ENCODE data around the gene GPR22. TPM values are rescaled to one million over a fixed set of nuclear protein-coding genes. Genes with fewer than 3 reads are reported as not detected.

Gene GPR22, protein sequence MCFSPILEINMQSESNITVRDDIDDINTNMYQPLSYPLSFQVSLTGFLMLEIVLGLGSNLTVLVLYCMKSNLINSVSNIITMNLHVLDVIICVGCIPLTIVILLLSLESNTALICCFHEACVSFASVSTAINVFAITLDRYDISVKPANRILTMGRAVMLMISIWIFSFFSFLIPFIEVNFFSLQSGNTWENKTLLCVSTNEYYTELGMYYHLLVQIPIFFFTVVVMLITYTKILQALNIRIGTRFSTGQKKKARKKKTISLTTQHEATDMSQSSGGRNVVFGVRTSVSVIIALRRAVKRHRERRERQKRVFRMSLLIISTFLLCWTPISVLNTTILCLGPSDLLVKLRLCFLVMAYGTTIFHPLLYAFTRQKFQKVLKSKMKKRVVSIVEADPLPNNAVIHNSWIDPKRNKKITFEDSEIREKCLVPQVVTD
- not detected for total RNA-seq

DNA sequence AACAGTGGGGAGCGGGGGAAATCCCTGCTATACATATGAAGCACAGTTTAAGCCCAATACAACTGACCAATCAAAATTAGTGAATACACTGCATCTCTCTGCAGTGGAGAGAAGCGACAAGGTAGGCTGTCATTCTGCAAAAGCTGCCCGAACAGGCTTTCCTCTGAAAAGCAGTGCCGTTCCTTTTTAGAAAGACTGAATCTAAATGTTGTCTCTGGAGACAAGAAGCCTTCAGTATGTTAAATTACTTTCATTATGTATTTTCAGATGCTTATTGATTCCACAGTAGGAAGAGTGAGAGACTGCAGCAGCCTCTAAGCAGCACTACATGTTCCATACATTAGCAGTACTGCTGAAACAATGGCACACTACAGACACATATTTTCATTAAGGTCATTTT lies at the start of gene GPR22:
Gene GPR22, plus strand, starts transcription at position 129 of the 400 bp plus-strand sequence. CDS start 4,004 bp downstream, outside the sequence.
- intact Hi-C loops (cut with DNase I), result loop anchor here (10.0 kb wide), 1 partner anchor 255 kb away; no protein-coding TSS in a partner anchor
- H3K27me3 ChIP-seq, result no peaks in the 10 kb centered on the region
- H3K4me3 ChIP-seq, result no peak within 1 kb of the TSS
- H3K4me1 ChIP-seq, result no peaks in the 10 kb centered on the region
- TF ChIP-seq, protein P1, sequence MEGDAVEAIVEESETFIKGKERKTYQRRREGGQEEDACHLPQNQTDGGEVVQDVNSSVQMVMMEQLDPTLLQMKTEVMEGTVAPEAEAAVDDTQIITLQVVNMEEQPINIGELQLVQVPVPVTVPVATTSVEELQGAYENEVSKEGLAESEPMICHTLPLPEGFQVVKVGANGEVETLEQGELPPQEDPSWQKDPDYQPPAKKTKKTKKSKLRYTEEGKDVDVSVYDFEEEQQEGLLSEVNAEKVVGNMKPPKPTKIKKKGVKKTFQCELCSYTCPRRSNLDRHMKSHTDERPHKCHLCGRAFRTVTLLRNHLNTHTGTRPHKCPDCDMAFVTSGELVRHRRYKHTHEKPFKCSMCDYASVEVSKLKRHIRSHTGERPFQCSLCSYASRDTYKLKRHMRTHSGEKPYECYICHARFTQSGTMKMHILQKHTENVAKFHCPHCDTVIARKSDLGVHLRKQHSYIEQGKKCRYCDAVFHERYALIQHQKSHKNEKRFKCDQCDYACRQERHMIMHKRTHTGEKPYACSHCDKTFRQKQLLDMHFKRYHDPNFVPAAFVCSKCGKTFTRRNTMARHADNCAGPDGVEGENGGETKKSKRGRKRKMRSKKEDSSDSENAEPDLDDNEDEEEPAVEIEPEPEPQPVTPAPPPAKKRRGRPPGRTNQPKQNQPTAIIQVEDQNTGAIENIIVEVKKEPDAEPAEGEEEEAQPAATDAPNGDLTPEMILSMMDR (IDR thresholded peaks at IDR 0.05), result no peak
- no peak for TF ChIP-seq POLR2A (IDR thresholded peaks at IDR 0.05)
- WGBS, 2 donors, result 82 to 92% methylated on average over 4 of the region's 4 CpGs
- no peaks in the 10 kb centered on the region for H3K36me3 ChIP-seq (replicated peaks in 1 of 2; ENCODE audit: insufficient read depth in 1 of 2, low read depth in 2 of 2)
- ATAC-seq (no peak), DNase-seq (no peak)
- H3K9me3 ChIP-seq, result no peaks in the 10 kb centered on the region
- H3K27ac ChIP-seq, result no peak within 1 kb of the TSS

DNA sequence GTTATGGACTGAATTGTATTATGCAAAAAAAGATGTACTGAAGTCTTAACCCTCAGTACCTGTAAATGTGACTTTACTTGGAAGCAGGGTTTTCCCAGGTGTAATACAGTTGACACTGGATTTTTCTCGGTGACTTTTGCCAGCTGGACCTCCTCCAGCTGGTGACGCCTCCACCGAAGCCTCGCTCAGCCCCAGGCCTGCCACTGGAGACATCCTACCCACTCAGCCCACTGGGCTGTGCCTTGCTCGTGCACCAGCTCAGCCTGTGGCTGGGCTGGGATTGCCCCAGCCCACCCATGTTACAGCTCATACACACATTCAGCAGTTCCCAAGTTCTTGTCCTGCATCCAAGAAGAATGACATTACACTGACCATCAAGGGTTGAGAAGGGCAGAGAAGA lies 42.4 kb upstream of the GPR22 start:
- intact Hi-C loops (cut with DNase I), result no loop called here

DNA sequence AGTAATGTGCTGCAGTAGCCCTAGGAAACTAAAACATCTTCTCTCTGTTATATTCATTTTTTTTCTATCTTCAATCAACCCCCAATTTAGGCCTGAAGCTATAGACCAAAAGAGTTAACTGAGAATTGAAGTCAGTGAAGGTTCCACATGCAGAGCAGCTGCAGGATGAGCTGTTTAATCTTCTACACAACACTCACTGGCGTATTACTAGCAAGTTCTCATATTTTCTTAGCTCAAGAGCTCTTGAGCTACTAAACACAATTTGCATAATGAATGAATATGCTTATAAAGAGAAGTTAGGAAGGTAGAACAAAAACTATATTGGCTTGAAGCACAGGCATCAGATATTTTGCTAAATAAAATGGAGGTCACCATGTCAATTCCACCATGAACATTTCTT lies 41.2 kb upstream of the GPR22 start:
- no peaks in the 10 kb centered on the region for H3K27me3 ChIP-seq
- intact Hi-C loops (cut with DNase I), result no loop called here
- H3K9me3 ChIP-seq, result no peaks in the 10 kb centered on the region
- TF ChIP-seq, protein P1 (IDR thresholded peaks at IDR 0.05), result no peak
- no peak for TF ChIP-seq POLR2A (IDR thresholded peaks at IDR 0.05)
- ATAC-seq (no peak), DNase-seq (no peak)
- H3K4me3 ChIP-seq, result no peak overlapping the region
- H3K36me3 ChIP-seq (replicated peaks in 1 of 2; ENCODE audit: insufficient read depth in 1 of 2, low read depth in 2 of 2), result no peaks in the 10 kb centered on the region
- 93 to 100% methylated on average over 1 of the region's 1 CpG for WGBS, 2 donors
- no peak overlapping the region for H3K27ac ChIP-seq
- peaks cover 6% of the 10 kb centered on the region for H3K4me1 ChIP-seq

More for the DNA sequence above, 42.4 kb upstream of the GPR22 start:
- H3K4me3 ChIP-seq, result no peak overlapping the region
- DNase-seq (peak; percentile 41 to 77 (median 62)), ATAC-seq (peak; percentile 65)
- peaks cover 6% of the 10 kb centered on the region for H3K4me1 ChIP-seq
- TF ChIP-seq, protein P1 (IDR thresholded peaks at IDR 0.05), result no peak
- TF ChIP-seq POLR2A (IDR thresholded peaks at IDR 0.05), result no peak
- 22 to 45% methylated on average over 4 to 5 of the region's 5 CpGs for WGBS, 2 donors
- no peaks in the 10 kb centered on the region for H3K27me3 ChIP-seq
- no peaks in the 10 kb centered on the region for H3K9me3 ChIP-seq
- H3K27ac ChIP-seq, result no peak overlapping the region
- no peaks in the 10 kb centered on the region for H3K36me3 ChIP-seq (replicated peaks in 1 of 2; ENCODE audit: insufficient read depth in 1 of 2, low read depth in 2 of 2)

DNA sequence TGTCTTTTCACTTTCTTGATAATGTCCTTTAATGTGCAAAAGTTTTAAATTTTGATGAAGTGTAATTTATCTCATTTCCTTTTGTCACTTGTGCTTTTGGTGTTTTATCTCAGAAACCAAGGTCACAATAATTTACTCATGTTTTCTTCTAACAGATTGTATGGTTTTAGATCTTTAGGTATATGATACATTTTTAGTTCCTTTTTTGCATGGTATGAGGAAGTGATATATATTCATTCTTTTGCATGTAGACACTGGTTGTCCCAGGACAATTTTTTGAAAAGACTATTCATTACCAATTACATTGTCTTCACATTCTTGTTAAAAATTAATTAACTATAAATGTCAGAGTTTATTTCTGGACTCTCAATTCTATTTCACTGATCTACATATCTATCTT lies 39.8 kb upstream of the GPR22 start:
- H3K27ac ChIP-seq, result no peak overlapping the region
- H3K4me3 ChIP-seq, result no peak overlapping the region
- intact Hi-C loops (cut with DNase I), result no loop called here
- H3K4me1 ChIP-seq, result peaks cover 6% of the 10 kb centered on the region
- DNase-seq (no peak), ATAC-seq (no peak)
- H3K9me3 ChIP-seq, result no peaks in the 10 kb centered on the region
- no peaks in the 10 kb centered on the region for H3K27me3 ChIP-seq
- no peaks in the 10 kb centered on the region for H3K36me3 ChIP-seq (replicated peaks in 1 of 2; ENCODE audit: insufficient read depth in 1 of 2, low read depth in 2 of 2)
- no peak for TF ChIP-seq POLR2A (IDR thresholded peaks at IDR 0.05)
- TF ChIP-seq, protein P1 (IDR thresholded peaks at IDR 0.05), result no peak

DNA sequence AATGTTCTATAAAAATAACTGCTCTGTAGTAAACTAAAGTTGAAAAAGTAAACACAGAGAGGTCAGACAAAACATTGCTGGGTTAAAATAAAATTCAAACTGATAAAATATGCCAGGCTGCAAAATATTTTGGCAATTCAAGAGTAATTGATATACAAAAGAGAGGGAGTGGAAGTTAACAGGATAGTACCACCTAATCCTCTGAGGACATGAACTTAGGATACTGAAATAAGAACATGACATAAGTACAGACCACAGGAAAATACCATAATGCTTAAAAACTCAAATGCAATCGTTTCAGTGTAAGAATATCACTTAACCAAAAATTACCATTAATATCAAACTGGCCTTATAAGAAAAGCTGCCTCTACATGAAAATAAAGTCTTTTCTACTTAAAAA lies 37.6 kb upstream of the GPR22 start:
- intact Hi-C loops (cut with DNase I), result no loop called here
- H3K27me3 ChIP-seq, result no peaks in the 10 kb centered on the region

More for the DNA sequence above, 37.6 kb upstream of the GPR22 start:
- DNase-seq (no peak), ATAC-seq (no peak)
- Histone ChIP-seq H3K27ac (no peak overlapping the region), H3K36me3 (replicated peaks in 1 of 2; ENCODE audit: insufficient read depth in 1 of 2, low read depth in 2 of 2) (no peaks in the 10 kb centered on the region), H3K9me3 (no peaks in the 10 kb centered on the region), H3K4me3 (no peak overlapping the region), H3K4me1 (peaks cover 5% of the 10 kb centered on the region)
- WGBS, 2 donors, result 74 to 81% methylated on average over 1 of the region's 1 CpG
- TF ChIP-seq, protein P1 (IDR thresholded peaks at IDR 0.05), result no peak
- no peak for TF ChIP-seq POLR2A (IDR thresholded peaks at IDR 0.05)
